NCI-H128 (cell line): ENCODE results near the gene TENM3.

Experiments
- DNase-seq: peaks from one replicate; lab custom pipeline; 2025; ENCODE audit not compliant: unreplicated experiment; lab: John Stamatoyannopoulos, UW

TENM3 gene

DNA sequence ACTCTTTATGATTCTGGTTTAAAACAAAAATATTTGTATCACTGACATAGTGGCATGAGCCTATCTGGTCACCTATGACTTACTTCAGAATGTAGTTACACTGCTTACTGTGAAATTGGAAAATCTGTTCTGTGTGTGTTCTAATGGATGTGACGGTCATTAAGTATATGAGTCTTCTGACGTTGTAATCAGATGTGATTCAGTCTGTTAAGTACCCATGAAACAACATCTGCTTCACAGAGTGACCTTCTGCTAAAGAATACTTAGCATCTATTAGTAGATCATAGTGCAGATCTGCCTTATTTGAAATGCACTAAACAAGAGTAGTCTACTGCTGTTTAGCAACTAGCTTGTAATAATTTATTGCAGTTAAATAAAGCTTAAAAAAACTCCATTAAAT is 356.9 kb downstream of the TENM3 start:
- DNase-seq, result peak; percentile 3

DNA sequence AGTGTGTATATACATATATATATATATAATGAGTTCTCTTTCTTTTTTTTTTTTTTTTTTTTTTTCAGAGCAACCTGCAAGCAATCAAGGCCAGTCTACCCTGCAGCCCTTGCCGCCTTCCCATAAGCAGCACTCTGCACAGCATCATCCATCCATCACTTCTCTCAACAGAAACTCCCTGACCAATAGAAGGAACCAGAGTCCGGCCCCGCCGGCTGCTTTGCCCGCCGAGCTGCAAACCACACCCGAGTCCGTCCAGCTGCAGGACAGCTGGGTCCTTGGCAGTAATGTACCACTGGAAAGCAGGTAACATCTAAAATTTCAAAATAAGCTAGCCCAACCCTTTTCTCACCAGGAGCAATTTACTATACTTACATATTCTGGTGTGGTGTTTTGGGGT is 357.7 kb downstream of the TENM3 start:
- DNase-seq, result no peak

DNA sequence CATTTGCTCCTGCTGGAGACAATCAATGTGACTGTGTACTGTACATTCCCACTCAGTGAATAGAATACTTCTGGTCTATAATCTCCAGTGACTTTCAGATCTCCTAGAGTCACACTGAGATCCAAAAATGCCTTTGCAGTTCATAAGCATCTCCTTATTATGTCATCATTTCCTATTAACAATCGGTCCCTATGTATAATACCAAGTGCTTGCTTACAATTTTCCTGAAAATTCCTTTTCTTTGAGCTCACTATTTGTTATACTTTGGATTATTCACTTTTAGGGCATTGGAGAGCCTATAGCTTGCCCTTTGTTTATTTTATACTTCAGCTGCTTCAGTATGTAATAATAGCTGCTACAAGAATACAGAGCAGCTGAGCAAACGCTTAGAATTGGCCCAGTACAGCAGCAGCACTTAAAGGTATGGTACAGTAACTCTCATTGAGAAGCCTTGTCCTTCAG is 361.0 kb downstream of the TENM3 start:
- DNase-seq, result no peak

DNA sequence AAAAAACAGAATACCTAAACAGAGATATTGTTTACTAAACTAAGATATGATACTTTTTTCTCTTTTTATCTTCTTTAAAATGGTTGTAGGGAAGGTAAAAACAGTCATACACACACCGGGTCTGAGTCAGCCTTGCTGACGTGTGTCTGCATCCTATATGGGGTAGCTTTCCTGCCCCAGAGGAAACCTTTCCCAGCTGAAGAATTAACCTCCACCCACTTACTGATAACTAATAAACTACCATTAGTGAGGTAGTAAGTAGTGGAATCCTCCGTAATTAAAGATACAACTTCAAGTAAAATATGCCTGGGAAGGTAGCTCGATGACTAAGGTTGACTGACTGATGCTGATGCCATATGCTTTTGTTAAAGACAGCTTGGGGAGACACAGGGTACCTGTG is 361.8 kb downstream of the TENM3 start:
- no peak for DNase-seq

DNA sequence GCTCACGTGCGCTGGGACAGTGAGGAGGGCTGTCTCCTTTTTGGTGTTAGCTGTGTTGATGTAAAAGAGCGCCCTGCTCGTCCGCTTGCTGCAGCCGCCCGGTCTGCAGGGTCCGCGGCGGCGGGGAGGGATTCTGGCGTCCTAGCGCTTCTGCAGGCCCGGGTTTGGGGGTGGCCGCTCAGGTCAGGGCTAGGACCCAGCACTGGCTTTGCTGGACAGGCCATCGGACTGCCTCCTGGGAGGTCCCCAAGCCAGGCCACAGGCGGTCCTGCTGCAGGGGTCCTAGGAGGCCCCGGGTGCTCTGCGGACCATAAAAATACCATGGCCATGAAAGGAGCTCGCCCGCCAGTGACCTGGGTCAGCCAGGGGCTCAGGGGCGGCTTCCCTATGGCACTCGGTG is 365.3 kb downstream of the TENM3 start:
- DNase-seq, result no peak

DNA sequence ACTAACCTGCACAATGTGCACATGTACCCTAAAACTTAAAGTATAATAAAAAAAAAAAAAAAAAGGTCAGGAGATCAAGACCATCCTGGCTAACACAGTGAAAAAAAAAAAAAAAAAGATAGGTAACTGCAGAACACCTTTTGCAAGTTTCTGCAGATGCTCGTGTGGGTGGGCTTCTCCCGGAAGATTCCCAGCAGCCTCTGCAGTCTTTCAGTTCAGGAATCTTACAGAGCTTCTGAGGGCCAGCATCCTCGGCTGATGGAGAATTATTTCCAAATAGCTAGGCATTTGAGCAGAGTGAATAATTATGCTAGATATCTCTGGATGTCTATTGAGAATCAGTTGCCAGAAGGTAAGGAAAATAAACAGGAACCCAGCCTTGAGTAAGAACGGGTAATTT is 373.3 kb downstream of the TENM3 start:
- DNase-seq, result no peak

DNA sequence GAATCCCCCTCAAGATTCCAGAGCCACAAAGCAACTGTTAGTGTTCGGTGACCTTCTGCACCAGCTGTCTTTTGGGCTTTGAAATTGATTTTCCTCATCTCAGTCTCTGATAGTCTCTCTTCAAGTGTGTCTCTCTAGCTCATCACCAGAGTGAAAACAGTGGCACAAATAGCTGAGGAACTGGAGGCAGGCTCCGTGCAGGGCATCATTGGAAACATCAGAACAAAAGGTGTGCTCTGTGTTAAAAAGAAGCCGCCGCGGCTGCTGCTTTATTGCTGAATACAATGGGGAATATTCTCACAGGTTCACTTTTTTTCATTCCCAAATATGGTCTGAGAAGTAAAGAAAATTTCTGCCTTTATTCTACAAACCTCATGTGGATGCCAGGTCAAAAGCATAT is 376.5 kb downstream of the TENM3 start:
- no peak for DNase-seq

DNA sequence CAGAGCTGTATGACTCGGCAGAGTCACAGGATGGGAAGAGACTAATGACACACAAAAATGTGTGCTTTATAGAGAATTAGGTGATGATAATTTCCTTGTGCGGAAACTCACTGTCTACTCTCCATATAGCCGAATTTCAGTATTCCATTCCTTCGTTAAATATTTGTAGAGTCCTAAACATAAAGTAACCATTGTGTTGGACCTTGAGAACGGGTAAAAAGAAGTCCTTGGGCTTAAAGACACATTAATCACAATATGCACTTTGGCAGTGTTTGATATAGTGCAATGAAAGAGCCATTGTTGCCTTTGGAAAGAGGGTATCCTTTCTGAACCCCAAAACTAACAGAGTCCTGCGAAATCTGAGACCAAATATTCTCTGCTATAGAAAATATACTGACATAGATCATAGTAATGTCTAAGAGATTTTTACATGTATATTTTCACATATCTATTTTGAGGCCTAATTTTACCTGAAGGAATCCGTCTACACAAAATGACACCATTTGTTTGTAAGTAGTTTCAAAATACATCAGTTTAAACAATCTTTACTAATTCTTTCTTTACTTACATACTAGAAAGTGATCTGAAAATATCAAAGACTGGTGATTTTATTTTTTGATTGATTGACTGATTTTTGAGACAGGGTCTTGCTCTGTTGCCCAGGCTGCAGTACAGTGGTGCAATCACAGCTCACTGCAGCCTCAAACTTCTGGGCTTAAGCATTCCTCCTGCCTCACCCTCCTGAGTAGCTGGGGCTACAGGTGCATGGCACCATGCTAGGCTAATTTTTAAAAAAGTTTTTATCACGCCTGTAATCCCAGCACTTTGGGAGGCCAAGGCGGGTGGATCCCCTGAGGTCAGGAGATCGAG is 377.1 kb downstream of the TENM3 start:
- no peak for DNase-seq

DNA sequence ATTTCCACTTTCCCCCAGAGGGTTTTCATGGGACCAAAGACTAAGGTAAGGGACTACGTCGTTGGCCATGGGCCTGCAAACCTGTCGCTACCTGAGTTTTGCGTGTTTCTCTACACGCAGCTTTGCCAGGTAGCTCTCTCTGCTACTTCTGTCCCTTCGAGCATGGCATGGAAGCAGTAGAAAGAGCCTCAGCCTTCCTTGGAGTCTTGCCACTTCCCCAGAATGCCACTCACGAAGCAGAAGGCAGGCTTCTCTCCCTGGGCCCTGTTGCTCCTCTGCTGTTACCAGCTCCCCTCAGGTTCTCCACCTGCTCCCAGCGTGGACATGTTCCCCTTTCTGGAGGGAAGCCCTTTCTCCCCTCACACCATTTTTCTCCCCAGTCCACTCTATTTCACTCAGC is 381.1 kb downstream of the TENM3 start:
- DNase-seq, result no peak

DNA sequence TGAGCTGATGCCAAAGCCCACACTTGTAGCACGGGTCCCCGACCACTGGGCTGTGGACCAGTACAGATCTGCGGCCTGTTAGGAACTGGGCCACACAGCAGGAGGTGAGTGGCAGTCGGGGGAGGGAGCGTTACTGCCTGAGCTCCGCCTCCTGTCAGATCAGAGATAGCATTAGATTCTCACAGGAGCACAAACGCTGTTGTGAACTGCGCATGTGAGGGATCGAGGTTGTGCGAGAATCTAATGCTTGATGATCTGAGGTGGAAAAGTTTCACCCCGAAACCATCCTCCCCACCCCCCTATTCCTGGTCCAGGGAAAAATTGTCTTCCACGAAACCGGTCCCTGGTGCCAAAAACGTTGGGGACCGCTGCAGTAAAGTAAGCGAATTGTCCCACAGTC is 382.0 kb downstream of the TENM3 start:
- DNase-seq, result no peak

DNA sequence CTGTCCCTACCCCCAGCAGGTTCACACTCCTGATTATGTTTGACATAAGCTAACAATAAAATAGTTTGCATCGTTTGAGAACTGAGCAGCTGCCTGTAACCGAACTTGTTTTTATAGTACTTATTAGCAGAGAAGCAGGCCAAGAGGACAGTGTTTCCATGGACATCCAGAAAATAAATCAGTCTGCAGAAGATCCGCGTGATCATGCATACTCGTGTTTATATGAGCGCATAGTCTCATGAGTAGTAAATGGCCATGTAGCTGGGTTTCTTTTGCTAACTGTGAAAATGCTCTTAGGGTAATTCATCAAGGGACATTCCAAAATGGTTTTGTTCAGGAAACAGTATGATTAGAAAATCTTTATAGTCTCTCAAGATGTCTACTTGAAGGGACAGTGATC is 384.8 kb downstream of the TENM3 start:
- no peak for DNase-seq

DNA sequence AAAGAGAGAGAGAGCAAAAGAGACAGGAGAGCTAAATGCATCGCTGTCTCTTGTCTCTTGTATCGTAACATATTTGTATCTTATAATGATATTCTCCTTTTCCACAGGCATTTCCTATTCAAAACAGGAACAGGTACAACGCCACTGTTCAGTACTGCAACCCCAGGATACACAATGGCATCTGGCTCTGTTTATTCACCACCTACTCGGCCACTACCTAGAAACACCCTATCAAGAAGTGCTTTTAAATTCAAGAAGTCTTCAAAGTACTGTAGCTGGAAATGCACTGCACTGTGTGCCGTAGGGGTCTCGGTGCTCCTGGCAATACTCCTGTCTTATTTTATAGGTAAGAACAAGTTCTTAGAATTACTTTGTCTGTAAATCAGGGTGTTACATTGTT is 385.3 kb downstream of the TENM3 start:
- DNase-seq, result no peak

DNA sequence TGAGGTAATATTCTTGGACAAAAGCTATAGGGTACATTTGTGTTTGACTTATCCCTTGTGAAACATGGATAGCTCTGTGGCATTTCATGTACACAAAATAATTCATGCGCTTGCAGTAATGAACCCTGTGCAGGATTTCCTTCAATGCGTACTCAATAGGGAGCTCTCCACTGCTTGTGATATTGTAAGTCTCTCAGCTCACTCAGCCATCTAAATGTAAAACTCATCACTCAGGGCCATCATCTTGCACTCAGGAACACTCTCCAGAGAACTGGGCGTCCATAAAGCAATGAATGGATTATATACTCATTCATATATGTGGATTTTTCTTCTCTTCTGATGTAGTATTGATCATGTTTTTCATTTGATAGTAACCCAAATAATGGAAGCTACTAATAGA is 385.9 kb downstream of the TENM3 start:
- DNase-seq, result no peak

DNA sequence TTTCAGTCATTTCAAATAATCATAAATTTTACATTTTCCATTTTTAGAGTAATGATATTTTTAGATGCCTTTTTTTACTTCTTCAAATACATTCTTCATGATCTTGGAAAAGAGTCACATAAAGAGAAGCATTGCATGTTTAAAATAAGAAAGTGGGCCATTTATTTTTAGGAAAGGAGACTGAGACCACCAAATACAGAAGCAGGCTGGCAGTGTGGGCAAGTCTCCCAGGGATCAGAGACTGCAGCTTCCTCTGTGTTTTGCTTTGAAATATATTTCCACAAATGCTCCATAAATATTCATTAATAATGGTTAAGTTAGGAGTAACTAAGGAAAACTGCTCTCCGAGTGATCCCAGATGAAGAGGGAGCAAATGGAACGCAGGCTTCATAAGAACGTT is 397.3 kb downstream of the TENM3 start:
- DNase-seq, result no peak

DNA sequence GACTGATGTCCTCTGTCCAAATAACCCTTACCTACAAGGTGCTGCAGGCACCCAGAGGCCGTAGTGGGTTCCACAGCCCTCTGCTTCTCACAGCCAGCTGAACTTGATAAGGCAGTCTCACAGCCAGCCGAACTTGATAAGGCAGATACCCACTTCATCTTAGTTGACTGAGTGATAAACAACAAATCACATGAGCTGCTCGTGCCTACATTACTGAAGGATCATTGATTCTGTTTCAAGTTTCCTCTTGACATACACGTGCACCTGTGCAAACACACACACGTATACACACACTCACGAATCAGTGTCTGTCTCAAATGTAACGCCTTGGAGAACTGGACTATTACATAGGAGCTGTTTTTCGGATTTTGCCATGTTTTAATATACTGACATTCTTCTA is 397.7 kb downstream of the TENM3 start:
- peak; percentile 46 for DNase-seq

DNA sequence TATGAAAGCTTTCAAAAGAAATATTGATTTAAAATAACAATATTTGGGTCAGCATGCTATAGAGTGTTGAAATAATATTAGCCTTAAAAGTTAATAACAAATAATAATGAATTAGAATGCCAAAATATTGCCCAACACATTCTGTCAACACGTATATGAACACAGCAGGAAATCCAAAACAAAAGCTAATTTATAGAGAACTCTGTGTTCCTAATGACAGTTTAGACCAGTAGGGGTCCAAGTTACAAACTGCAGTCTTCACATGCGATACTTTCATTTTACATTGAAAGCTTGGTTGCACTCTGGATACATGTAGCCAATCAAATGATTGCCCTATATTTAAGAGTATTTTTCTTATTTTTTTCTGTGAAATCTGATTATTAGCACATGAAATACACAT is 399.6 kb downstream of the TENM3 start:
- DNase-seq, result no peak

DNA sequence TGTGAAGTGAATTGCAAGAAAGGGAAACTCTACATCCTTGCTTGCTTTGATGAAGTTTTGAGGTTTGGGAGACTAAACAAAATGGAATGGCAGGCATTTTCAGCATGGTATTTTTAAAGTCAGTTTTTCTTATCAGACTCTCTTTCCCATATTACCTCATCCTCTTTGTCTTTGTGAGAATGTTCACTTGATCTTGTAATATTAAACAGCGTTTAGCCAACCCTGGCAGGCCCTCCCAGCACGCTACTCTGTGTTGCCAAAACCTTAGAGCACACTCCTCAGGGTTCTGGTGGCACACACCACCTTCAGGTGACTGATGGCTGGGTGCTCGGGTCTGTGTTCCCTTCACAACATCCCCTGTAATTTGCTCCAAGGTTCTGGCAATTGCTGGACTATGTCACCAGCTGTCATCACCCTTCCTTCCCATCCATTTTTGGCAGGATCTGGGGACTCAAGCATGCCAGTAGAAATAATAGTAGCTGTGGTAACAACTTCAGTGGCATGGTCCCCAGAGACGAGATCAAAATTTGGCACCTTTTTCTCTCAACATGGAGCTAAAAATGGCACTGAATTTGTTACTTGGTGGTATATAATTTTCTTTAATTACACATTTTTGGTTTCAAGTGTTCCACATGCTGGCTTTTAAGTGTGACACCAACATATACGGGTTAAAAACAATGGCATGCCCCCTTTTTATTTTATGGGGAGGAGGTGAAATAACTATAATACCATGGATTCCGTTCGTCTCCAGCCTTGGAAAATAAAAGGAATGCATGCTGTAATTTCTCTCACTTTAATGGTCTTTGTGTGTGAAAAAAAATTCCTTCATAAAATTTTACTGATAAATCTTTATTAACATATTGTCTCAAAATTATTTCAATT is 400.8 kb downstream of the TENM3 start:
- DNase-seq, result no peak

DNA sequence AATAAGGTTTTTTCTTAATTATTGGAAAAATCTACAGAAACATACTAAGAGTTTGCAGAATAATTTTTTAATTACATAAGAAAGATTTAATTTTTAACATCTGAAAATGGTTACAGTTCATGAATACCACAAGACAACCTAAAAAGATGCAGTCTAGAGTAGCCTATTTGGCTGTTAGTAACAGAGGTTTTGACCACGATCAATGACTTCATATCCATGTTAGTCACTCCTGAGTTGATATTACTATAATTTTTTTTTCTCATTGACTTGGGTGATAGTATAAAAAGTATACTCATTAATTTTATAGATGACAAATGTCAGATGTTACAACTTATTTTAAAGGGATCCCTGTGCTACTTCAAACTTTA is 401.5 kb downstream of the TENM3 start:
- no peak for DNase-seq

DNA sequence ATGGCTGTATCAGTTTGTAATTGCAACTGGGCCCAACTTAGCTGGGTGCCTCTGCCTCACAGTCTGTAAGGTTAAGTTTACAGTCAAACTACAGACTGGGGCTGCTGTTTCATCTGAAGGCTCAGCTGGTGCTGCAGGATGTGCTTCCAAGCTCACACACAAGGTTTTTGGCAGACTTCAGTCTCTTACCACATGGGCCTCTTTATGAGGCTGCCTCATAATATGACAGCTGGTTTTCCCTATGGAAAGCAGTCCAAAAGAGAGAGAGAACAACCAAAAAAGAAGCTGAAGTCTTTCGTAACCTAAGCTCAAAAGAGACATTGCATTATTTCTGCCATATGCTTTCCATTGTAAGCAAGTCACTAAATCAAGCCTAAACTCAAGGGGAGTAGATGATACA is 402.3 kb downstream of the TENM3 start:
- DNase-seq, result no peak

DNA sequence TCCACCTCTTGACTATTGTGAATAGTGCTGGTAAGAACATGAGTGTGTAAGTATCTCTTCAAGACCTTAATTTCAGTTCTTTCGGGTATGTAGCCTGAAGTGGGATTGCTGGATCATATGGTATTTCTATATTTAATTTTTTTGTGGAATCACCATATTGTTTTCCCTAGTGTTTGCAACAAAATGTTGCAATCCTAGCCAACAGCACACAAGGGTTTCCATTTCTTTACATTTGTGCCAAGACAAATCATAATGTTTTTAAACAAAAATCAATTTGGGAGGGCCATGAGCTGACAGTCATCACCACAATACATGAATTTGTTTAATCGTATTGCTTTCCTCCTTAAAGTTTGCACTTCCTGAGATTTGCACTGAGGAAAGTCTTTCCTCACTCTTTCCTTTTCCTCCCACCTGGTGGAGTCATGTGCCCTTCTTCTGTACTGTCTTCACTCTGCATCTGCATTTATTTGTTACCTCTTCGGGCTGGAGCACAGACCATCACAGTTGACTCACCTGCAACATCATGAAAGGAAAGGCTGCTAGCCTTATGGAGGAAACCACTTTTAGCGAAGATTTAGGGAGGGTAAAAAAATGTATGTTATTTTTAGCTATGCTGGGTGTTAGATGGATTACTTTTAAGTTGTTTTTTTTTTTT is 404.6 kb downstream of the TENM3 start:
- no peak for DNase-seq

DNA sequence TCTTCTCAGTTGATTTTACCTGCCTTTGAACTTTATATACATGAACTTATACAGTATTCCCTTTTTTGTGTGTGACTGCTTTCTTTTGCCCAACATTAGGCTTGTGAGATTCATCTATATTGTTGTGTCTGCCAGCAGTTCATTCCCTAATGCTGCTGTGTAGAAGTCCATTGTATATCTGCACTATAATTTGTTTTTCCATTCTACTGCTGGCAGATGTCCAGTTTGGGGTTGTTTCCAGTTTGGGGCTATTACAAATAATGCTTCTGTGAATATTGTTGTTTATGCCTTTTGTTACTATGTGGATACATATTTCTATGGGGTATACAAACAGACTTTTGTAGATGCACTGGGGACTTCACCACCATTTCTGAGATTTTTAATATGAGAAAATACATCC is 405.6 kb downstream of the TENM3 start:
- no peak for DNase-seq
